Cerebellar nuclear complex (tissue), 1 donor: ENCODE data around the gene TEPSIN.

Experiments
- DNase-seq, 2 experiments: peaks; one replicate each; lab custom pipeline; 2025; lab: John Stamatoyannopoulos, UW

TEPSIN gene

DNA sequence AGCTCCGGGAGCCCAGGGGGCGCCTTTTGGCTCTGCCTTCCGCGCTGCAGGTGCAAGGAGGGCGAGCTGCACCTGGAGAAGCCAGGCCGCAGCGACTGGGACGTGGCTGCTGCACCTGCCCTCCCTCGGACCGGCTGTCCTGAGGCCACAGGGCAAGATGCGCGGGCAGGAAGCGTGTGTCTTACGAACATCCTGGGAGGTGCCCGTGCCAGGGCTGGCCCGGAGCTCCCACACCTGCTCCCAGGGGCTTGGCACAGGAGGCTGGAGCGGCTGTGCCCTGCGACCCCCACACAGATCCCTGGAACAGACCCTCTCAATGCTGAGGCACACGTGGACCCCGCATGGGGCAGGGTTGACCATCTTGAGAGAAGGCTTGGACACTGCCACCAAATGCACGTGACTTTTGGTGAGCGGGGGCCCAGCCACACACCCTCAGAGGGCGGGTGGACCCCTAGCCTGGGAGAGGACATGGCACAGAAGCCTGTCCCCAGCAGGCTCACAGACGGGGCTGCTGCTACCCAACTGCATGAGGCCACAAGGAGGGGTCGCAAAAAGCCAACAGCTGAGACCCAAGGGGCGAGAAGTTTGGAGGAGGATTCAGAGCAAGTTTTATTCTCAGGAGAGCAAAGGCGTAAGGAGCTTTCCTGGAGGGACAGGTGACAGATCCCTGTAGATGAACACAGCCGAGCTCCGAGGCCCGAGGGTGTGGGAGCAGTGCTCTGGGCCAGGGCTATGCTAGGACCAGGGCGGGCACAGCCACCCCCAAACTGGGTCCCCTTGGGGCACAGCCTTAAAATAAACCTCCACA lies 11.6 kb upstream of the TEPSIN start:
- no peak for DNase-seq

DNA sequence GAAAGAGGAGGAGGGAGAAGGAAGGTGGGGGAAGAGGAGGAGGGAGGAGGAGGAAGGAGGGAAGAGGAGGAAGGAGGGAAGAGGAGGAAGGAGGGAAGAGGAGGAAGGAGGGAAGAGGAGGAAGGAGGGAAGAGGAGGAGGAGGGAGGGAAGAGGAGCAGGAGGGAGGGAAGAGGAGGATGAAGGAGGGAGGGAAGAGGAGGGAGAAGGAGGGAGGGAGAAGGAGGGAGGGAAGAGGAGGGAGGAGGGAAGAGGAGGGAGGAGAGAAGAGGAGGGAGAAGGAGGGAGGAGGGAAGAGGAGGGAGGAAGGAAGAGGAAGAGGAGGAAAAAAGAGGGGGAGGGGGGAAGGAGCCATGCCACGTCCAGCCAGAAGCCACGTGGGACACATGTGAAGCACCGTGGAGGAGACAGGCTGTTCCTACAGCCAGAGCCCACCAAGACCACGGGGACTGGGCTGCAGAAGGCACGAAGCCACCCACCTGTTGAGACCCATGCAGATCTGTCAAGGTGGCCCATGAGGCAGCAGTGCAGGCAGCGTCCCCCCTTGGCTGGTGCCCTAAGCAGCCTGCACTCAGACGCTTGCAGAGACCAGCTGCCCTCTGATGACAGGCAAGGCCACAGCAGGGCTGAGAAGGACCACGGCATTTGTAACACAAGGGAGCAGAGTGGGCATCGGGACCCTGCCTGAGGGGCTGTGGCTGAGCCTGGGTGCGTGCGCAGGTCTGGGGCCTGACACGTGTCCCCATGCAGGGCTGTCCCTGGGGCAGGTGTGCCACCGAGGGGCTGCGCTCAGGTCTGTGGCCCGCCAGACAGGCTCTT lies 10.6 kb upstream of the TEPSIN start:
- no peak for DNase-seq

DNA sequence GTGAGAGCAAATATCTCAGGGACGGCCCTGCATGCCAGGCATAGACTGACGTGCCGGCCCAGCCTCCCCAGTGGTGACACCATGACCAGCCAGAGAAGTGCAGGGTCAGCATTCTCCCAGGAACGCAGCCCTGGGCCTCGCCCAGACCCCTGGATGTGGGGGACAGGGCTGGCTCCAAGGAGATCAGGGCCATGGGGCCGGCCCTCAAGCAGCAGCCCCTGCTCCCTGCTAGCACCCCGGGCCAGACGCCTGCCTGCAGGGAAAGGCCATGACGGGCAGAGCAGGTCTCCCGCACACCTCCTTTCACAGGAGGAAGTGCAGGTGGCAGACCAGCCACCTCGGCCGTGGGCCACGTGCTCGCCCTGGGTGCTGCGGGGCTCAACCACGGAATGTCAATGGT lies 9.8 kb upstream of the TEPSIN start:
- DNase-seq = no peak

DNA sequence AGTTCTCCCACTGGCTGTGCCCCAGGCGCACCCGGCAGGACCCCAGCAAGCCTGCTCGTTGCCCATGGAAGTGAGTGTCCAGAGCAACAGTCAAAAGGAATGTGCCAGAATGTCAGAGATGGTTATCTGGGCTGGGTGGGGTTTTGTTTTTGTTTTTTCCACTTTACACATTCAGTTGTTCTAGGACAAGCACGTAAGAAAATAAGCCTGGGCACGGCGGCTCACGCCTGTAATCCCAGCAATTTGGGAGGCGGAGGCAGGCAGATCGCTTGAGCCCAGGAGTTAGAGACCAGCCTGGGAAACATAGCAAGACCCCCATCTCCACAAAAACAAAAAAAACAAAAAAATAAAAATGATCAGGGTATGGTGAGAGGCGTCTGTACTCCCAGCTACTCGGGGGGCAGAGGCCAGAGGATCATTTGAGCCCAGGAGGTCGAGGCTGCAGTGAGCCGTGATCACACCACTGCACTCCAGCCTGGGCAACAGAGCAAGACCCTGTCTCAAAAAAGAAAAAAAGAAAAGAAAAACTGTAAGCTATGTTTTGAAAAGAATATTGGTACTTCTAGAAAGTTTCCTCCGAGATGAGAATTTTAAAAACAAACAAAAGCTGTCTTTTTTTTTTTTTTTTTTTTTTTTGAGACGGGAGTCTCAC lies 8.6 kb upstream of the TEPSIN start:
- DNase-seq = no peak

DNA sequence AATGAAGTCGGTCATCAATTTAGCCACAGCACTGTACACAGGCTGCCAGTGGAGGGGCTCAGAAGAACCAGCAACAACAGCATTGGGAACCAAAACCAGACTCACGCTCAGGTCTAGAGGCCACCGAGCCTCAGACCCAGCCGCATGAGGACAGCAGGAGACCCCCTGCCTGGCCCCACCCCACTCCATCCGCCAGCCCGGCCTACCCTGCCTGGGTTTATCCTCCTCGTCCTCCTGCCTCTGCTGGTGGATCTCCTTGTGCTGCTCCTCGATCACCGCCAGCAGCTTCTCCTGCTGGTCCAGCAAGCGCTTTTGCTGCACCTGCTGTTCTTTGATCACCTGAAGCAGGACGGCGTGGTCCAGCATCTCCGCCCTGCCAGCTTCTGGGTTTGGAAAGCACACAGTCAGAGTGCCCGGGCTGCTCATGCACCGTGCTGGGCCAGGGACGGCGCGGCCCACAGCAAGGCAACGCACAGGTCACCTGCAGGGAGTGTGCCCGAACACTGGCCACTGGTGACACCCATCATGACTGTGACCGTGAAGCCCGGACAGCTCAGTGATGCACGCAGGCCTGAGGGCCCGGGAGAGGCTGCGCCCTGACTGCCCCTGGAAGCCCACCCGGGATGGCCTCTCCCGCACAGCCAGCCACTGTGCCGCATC lies 8.0 kb upstream of the TEPSIN start:
- DNase-seq = no peak

DNA sequence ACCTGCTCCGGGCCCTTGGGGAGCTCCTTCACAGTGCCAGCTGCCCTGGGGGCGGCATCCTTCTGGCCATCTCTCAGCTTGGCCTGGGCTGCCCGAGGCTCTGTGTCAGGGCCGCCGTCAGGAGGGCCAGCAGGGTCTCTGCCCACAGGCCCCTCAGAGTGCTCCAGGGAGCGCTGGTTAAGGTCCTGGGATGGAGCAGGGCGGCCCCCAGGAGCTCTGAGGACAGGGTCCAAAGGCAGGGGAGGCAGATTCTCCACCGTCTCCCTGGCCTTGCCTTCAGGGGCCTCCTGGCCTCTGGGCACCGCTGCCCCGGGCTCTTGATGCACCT lies 7.5 kb upstream of the TEPSIN start:
- no peak for DNase-seq

- no peak for DNase-seq
Observed at GRCh38 chr17:81245665-81246342, 6.9 kb upstream of the TEPSIN start.

DNA sequence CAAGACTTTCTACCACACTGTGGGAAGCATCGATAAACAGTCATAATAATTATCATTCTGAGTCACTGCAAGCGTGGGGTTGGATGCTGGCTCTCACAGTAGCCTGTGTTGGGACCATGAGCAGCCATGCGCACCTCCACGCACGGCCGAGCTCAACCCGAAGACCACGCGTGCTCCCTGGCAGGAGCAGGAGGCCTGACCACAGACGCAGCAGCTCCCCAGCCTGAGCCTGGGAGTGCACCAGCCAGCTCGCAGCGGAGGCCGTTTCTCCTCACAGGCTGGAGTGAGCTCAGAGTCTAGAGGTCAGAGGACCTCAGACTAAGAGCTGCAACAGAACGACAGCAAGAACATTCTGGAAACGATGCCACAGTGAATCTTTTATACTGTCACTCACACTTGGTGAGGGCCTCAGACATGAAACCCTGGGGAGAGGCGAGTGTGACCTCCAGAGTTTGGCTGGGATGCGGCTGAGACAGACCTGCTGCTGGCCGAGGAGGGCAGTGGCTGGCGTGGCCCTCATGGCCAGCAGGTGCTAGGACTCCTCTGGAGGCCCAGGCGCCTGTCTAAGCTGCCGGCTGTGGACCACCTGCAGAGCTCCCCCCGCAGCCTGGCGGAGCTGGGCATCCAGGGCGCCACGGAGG lies 6.3 kb upstream of the TEPSIN start:
- no peak for DNase-seq

- no peak for DNase-seq
Observed at GRCh38 chr17:81244358-81245023, 5.6 kb upstream of the TEPSIN start.

GRCh38 chr17:81243333-81243664 lies 4.4 kb upstream of the TEPSIN start:
- DNase-seq = no peak

DNA sequence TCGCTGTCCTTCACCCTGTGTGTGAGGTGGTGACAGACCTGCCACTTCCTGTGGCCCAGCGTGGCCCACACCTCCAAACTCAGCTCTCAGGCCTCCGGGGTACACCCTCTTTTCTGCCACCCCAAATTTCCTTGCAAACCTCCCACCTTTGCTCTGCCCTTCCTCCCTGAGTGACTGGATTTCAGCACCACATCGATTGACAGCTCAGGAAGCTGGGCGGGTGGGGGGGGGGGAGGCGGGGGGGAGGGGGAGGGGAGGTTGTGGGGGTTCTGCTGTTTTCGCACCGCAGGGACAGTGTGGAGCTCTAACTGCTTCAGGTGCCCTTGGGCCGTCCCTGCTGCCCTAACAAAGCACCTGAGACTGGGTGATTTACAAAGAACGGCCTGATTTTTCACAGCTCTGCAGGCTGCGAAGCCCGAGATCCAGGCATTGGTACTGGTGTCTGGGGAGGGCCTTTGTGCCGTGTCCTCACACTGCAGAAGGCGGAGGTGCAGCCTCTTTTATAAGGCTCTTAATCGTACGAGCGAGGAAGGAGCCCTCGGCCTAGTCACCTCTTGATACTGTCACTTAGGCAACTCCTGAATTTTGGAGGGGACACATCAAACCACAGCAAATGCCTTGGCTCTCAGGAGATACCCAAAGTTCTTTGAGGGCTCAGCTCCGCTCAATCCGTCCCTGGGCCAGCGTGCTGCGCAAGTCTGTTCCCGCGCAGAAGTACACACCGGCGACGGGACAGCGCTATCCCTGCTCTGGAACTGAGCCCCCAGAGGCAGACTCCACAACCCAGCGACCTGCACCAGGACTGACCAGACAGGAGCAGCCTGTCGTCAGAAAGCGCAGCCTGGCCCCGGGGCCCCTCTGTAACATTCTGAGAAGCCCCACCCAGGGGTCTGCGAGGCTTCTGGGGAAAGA lies 3.8 kb upstream of the TEPSIN start:
- DNase-seq = no peak

DNA sequence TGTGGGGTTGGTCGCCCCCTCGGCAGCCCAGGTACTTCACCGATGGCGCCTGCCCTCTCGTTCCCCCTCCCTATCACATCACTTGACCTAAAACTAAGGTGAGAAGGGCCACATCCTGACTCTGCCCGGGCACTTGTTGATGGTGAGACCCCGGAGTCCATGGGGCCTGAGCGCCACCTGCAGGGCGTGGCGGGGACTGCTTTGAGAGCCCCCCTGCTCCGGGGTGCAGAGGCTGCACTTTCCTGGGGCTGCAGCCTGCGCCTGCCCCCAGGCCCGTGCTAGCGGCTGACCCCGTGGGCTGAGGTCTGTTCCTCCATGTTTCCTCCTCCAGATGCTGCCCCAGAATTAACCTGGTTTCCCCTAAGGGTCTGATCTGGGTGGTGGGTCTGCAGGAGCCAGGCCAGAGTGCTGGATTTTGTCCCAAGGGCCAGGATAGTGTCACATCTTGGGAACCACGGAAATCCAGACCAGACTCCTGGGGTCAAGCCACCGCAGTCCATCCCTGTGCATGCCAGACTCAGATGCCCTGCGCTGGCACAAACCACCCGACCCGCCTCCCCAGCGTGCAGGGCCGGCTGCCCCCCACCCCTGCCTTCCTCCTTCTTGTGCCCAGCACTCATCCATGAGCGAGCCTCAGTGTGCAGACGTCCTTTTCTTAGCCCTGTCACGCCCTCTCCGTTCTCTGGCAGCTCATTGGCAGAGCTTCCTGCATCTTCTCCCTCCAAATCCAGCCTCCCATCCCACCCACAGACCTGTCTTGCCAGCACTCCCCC lies 3.0 kb upstream of the TEPSIN start:
- DNase-seq = no peak

DNA sequence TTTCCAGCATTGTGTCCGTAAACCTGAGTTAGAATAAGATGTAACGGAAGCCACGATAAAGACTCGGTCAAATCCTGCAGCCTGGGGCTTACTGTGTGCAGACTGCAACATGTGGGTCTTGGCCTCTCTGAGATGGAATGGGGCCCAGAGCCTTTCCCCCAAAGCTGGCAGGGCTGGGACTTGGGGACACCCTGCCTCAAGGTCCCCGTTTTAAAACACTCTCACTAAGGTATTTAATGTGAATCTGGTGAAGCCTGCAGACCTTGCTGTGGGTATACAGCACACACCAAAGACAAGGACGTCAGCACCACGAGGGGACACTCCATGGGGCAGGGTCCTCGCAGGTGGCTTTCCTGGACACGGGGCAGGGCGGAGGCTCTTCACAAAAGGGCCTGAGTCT lies 2.3 kb upstream of the TEPSIN start:
- no peak for DNase-seq

DNA sequence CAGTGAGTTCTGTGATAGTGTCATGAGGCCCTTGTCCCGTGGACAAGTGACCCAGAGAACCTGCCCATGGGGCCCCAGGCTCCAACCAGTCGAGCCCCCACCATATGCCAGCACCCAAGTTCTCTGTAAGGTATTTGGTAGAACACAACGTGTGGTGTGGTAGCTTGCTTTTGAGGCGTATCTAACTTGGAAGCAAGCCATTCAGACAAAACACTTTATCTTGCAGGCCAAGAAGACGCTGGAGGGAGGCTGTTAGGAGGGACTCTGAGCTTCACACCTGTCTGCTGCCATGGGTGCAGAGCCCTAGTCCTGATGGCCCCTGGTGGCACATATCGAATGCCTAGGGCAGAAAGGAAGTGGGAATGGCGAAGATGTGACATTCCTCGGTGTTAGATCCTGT lies 1.9 kb upstream of the TEPSIN start:
- no peak for DNase-seq

DNA sequence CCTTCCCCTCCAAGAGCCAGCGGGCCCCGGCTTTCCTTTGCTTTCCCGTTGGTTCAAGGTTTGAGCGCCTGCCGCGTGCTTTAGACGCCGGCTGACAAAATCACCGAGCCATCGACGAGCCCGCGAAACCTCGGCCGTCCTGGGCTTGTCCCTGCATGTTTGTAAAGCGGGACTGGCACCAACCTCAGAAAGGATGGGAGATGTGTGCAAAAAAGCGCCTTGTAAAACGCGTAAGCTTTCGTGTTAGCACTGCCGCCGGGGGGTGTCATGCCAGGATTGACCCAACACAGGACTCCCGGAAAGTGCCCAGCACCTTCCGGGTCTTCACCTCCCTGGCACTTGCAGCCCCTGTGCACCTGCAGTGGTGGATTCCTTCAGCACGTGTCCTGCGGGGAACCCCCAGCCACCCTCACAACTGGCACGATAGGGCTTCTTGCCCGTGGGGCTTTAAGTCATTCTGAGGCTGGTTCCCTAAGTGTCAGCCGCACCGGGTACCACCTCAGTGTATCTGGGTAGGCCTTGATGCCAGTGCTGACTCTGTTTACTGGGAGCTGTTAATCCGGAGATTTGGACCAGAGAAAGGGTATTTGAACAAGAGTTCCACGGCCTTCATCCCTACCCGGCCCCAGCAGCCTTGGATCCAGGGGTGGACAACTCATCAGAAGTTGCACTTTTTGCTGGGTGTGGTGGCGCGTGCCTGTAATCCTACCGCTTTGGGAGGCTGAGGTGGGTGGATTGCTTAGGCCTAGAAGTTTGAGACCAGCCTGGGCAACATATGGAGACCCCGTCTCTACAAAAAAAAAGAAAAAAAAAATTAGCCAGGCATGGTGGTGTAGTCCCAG lies 1.1 kb upstream of the TEPSIN start:
- DNase-seq = no peak

- no peak for DNase-seq
Observed at GRCh38 chr17:81238490-81238814, 403 bp downstream of the TEPSIN start.

DNA sequence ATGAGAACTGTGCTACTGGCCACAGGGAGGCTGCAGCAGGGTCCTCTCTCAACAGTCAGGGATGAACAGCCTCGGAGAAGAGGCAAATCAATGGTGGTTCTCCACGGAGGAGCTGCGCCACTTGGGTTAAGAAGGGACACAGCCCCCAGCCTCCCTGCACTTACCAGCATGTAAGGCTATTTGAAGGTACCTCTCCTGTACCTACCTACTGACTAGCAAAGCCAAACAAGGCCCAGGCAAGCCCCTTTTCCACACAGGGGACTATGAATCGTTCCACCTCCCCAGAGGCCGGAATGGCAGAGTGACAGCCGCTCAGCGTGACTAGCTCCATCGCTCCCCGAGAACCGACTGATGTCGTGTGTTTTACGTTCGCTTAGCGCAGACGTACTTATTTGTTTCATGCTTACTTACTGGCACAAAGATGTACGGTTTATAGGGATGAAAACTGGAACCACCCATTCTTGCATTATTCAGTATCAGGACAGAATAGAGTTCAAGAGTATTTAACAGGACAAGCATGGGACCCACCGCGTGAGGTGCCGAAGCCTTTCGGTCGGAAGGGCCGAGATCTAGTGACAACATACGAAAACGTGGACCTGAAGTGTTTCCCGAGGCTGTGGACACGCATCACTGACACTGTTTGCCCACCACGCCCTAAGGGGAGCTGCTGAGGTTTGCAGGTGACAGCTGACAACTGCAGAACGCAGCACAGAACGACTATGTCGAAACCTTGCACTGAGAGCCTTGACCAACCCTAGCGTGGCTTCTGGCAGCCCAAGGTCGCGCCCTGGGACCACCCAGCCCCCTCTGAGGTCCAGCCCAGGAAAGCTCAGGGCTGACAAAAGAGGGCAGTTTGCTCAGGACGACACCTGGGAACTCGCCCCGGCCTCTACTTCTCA lies 1.0 kb downstream of the TEPSIN start:
- no peak for DNase-seq
